Spleen (tissue), 11 donors: ENCODE results near the gene COL5A1. TPM values are rescaled to one million over a fixed set of nuclear protein-coding genes. Genes with fewer than 3 reads are reported as not detected.

Experiments
- DNase-seq: peaks from one replicate; pipeline ENCODE4 v3.0.0-alpha.2; 2020
- H3K27ac ChIP-seq, 8 donors: fragments of 200-600 bp; sonication (generic) in 7 of 8; 1 replicate in 4 of 8; 2 replicates in 4 of 8; pipeline versions ENCODE4 v1.5.0 to v1.8.0; 2016 to 2021; ENCODE audit warnings: inconsistent platforms in 4 of 8, mild to moderate bottlenecking in 4 of 8, moderate library complexity in 1 of 8
- H3K27me3 ChIP-seq, 7 donors: fragments of 200-600 bp; sonication (generic) in 6 of 7; replicated peaks in 1 of 7; 1 replicate in 4 of 7; 2 replicates in 3 of 7; pipeline versions ENCODE4 v1.5.0 to v1.8.0; 2016 to 2021; ENCODE audit warnings: inconsistent platforms in 3 of 7, mild to moderate bottlenecking in 1 of 7
- H3K36me3 ChIP-seq, 6 donors: fragments of 200-600 bp; sonication (generic) in 5 of 6; 1 replicate in 4 of 6; 2 replicates in 2 of 6; pipeline versions ENCODE4 v1.5.0 to v1.8.0; 2016 to 2021; ENCODE audit warnings: inconsistent platforms in 2 of 6
- H3K4me1 ChIP-seq, 6 donors: fragments of 200-600 bp; sonication (generic) in 5 of 6; 1 replicate in 3 of 6; 2 replicates in 3 of 6; pipeline versions ENCODE4 v1.5.0 to v1.8.0; 2016 to 2021; ENCODE audit warnings: inconsistent platforms in 3 of 6
- H3K4me3 ChIP-seq, 8 donors: fragments of 200-600 bp; sonication (generic) in 7 of 8; 1 replicate in 4 of 8; 2 replicates in 4 of 8; pipeline versions ENCODE4 v1.5.0 to v1.8.0; 2016 to 2021; ENCODE audit warnings: inconsistent platforms in 4 of 8, mild to moderate bottlenecking in 4 of 8, moderate library complexity in 2 of 8
- H3K9me3 ChIP-seq, 8 donors: fragments of 200-600 bp; sonication (generic) in 7 of 8; 1 replicate in 4 of 8; 2 replicates in 4 of 8; pipeline versions ENCODE4 v1.5.0 to v1.8.0; 2016 to 2021; ENCODE audit warnings: inconsistent platforms in 4 of 8
- CTCF ChIP-seq, 11 experiments: fragments of 200-600 bp in 7 of 11; fragments of 450-650 bp in 4 of 11; sonication (generic) in 4 of 11; IDR thresholded peaks in 8 of 11; conservative IDR thresholded peaks in 3 of 11; 1 replicate in 7 of 11; 2 replicates in 4 of 11; pipeline versions ENCODE4 v1.4.0 to v1.8.0; 2016 to 2021; ENCODE audit warnings: antibody characterized with exemption in 11 of 11, inconsistent platforms in 4 of 11, mild to moderate bottlenecking in 1 of 11
- POLR2A ChIP-seq, 3 donors: fragments of 450-650 bp; IDR thresholded peaks; one replicate each; pipeline ENCODE4 v1.5.1; 2017; ENCODE audit warnings: antibody characterized with exemption in 3 of 3, mild to moderate bottlenecking in 1 of 3
- POLR2AphosphoS5 ChIP-seq, 3 donors: sonication (generic); formaldehyde crosslinking; IDR thresholded peaks; one replicate each; pipeline ENCODE4 v1.5.1; 2017; ENCODE audit warnings: antibody characterized with exemption in 3 of 3
- WGBS, 5 donors: extraction: QIAGEN DNeasy Blood & Tissue Kit in 3 of 5; methylation state at CpG; one replicate each; pipeline versions ENCODE4 v1.1.5 to v1.1.7; 2013 to 2018; 5-methylcytosine and 5-hydroxymethylcytosine counted together
- intact Hi-C: fragments of 100-400 bp; cut with DNase I; formaldehyde crosslinking; loops from one replicate; pipeline ENCODE4 v1.15.0; 2023; ENCODE audit warnings: low total_unique reads
- polyA plus RNA-seq, 3 donors: library from polyadenylated mRNA; stranded (reverse); fragments of 200-250 nt; gene quantifications; one replicate each; pipeline ENCODE4 v1.2.1, GENCODE V29; 2013
- total RNA-seq, 7 donors: library from RNA; depleted of rRNA in 3 of 7; stranded (reverse); fragments of >200 nt in 3 of 7; fragmentation: NEBNext Ultra II Directional in 4 of 7; extraction: Animal tissue kit (Norgen Biotek cat#: 25700) in 4 of 7; gene quantifications; one replicate each; pipeline versions ENCODE4 v1.1.0 to v1.2.1, GENCODE V29; 2016 to 2021
- donor health status: healthy with polysubstance abuse.
- donor health status: DM: no; HTN: no; CAD: no; lungs with moderate emphysema.
- donor health status: DM: no; HTN: no; CAD: no.
- donor health status: Bipolar disorder and iron deficiency.
- donor health status: healthy.
- donor health status: DM: no; HTN: no; CAD: no.
- donor health status: DM: yes; HTN: yes; CAD: no.

COL5A1 gene
- total and polyA plus RNA-seq, 10 donors: 2.6 to 50.6 (median 23.7) TPM

GRCh38 chr9:134883040-134883782 is 241.6 kb downstream of the COL5A1 start:
- intact Hi-C loops: no loop called here
- Histone ChIP-seq H3K9me3 (no peaks in the 10 kb centered on the region), H3K27ac (no peak overlapping the region), H3K4me1 (peaks cover 0 to 9% (median 0%) of the 10 kb centered on the region in 6 donors), H3K4me3 (no peak overlapping the region), H3K27me3 (peaks cover 0 to 54% (median 0%) of the 10 kb centered on the region in 7 donors), H3K36me3 (no peaks in the 10 kb centered on the region)
- 86 to 96% (median 88%) methylated on average over 13 to 18 of the region's 18 CpGs for WGBS, 5 donors
- no peak for TF ChIP-seq POLR2A (IDR thresholded peaks at IDR 0.05)
- no peak for TF ChIP-seq POLR2AphosphoS5 (IDR thresholded peaks at IDR 0.05)
- TF ChIP-seq CTCF (IDR thresholded peaks at IDR 0.05 in 8 of 11, conservative IDR thresholded peaks at IDR 0.05 in 3 of 11): no peak
- no peak for DNase-seq

GRCh38 chr9:134884492-134884891 is 242.9 kb downstream of the COL5A1 start:
- no peak overlapping the region for H3K27ac ChIP-seq
- no peaks in the 10 kb centered on the region for H3K36me3 ChIP-seq
- no peak overlapping the region for H3K4me3 ChIP-seq
- DNase-seq: no peak
- no peak for TF ChIP-seq POLR2AphosphoS5 (IDR thresholded peaks at IDR 0.05)
- TF ChIP-seq CTCF (IDR thresholded peaks at IDR 0.05 in 8 of 11, conservative IDR thresholded peaks at IDR 0.05 in 3 of 11): no peak
- TF ChIP-seq POLR2A (IDR thresholded peaks at IDR 0.05): no peak
- WGBS, 5 donors: 71 to 88% (median 86%) methylated on average over 8 of the region's 8 CpGs
- intact Hi-C loops: no loop called here
- no peaks in the 10 kb centered on the region for H3K9me3 ChIP-seq
- peaks cover 0 to 62% (median 0%) of the 10 kb centered on the region in 7 donors for H3K27me3 ChIP-seq
- H3K4me1 ChIP-seq: peaks cover 0 to 9% (median 0%) of the 10 kb centered on the region in 6 donors

- TF ChIP-seq POLR2A (IDR thresholded peaks at IDR 0.05) (no peak), POLR2AphosphoS5 (IDR thresholded peaks at IDR 0.05) (no peak), CTCF (IDR thresholded peaks at IDR 0.05 in 8 of 11, conservative IDR thresholded peaks at IDR 0.05 in 3 of 11) (no peak)
- H3K4me3 ChIP-seq: no peak overlapping the region
- H3K36me3 ChIP-seq: no peaks in the 10 kb centered on the region
- no peak overlapping the region for H3K27ac ChIP-seq
- WGBS, 5 donors: 86 to 95% (median 94%) methylated on average over 12 to 22 of the region's 22 CpGs
- H3K4me1 ChIP-seq: peaks cover 0 to 9% (median 0%) of the 10 kb centered on the region in 6 donors
- no peak for DNase-seq
- H3K9me3 ChIP-seq: no peaks in the 10 kb centered on the region
- intact Hi-C loops: no loop called here
- peaks cover 0 to 66% (median 0%) of the 10 kb centered on the region in 7 donors for H3K27me3 ChIP-seq
These were observed 243.5 kb downstream of the COL5A1 start for GRCh38 chr9:134885001-134885678.
